ENCODE data around the gene KATNB1.

KATNB1 gene

DNA sequence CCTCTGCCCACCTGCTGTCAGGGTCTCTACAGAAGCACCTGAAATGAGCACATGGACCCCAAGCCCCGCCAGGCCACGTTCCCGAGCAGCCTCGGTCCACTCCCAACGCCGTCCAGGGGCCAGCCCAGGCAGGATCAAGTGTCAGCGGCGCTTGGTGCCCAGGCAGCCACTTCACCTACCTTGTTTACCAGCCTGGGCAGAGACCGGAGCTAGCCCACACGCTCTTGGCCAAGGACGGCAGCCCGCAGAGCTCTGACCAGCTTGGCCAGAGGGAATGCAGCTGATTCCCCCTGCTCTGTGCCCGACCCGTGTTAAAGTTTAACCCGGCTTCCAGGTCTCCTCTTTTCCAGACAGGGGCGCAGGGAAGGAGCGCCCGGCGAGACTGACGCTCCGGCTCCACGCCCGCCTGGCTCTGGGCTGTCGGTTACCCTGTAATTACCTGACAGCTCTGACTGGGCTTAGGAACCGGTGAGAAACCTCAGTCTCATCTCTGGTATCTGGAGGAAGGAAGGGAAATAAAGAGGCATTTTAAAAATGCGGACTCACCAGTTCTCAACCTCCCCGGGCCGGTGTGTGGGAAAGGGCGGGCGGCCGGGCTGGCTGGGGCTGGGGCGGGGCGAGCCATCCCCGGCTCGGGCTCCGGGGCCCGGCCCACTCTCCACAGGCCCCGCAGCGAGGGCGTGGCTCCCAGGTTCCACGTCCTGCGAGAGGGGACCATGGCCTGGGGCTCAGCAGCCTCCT, 62.1 kb downstream of the KATNB1 start:
- DNase-seq: no peak

DNA sequence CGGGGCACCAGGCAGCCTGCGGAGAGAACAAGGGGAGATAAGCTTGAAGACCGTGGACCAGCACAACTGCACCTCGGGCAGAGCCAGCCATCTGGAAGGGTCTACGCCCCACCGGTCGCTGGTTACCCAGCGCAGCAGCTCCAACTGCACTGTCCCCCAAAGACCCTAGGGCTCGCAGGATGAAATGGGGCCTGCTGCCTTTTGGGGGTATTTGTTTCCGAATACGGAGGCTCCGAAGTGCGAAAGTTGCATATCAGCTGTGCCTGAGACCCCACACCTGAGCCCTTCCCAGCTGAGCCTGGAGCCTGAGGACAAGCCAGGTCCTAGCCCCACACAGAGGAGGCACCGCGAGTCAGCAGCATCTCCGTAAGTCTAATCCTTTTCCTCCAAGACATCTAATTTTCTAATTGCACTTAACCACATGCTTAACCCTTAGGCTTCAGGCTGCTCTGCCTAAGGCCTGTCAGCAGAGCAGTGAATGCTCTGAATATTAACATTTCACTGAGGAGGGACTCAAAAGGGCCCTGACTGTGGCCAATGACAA, 62.8 kb downstream of the KATNB1 start:
- no peak for DNase-seq

DNA sequence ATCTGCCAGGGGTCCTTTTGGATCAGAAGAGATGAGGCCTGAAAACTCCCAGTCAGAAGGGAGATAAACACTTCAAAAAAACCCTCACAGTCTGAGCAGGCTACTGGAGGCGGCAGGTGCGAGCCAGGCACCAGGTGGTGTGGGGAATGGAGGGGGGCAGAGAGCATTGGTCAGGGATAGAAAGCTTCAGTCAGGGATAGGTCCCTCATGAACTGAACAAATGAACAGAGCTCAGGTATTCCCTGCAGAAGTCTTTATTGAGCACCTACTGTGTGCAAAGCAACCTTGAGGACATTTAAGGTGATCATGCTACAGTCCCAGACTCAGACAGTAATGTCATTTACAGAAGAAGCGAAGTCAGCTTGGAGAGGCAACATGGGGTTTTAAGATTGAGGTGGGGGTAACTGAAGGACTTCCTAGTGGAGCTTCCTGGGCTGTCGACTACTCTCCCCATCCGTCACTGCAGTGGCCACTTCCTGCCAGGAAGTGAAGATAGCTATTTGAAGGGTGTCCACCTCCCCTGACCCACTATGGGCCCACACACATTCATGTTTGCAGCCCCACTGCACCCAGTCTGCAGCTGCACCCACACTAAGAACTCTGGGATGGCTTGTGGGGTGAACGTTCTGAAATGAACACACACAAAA, 63.5 kb downstream of the KATNB1 start:
- DNase-seq: no peak

DNA sequence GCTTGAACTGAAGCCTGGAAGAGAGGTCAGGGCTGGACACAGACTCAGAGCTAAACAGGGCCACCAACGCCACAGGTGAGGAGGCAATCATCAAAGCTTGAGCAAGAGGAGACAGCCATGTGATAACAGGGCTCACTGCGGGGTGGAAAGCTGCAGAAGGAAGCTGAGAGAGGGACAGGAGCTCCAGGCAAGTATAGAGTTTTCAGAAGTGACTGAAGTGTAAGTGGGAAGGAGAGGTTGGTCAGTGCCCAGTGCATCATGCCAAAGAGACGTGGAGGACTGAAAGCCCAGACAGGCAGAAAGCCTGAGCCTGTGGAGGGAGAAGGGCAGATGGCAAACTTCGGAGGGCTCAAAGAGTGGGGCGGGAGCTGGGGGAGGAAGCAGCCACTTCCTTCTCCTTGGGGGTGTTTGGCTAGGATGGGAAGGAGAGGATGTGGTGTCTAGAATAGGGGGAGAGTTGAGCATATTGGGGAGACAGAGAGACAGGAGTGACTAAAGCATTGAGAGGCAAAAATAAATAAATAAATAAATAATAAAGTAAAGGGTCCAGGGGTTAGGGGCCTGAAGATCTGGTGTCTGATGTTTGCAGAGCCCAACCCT, 64.1 kb downstream of the KATNB1 start:
- peak in 1 of 2 donors; percentile 21 for DNase-seq

DNA sequence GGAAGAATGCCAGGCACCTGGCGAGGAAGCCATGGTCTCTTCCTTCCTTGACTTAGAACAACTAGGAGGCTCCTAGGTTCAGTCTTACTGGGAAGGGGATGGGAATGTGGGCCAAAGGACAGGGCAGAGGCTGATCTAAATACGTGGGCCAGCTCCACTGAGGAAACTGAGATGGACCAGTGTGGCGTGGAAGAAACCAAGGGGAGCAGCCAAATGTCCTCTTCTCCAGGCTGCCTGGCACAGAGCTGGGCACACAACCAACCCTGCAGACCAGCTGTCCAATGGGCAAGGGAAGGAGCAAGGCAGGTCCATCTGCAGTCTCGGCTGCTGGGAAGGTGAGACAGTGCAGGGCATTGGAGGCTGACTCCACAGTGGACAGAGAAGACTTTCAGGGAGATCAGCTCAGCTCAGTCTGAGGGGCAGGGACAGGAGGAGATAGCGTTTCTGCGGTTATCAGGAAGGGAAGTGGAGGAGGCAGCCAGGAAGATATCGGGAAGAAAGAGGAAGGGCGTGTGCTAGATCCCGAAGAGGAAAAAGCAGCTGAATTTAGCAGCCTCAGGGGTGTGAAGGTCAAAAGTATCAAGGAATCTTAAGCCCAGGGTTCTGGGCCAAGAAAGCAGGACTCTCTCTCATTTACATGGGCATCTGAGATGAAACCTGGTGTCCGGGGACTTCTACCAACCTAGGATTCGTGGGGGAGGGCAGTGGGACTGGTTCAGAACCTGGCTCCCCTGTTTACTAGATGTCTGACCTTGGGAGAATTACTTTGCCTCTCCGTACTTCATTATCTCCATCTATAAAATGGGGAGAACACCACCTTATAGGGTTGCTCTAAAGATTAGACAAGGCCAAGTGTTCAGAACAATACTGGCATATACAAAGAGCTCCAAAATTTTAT, 64.9 kb downstream of the KATNB1 start:
- DNase-seq: peak in 1 of 2 donors; percentile 21

DNA sequence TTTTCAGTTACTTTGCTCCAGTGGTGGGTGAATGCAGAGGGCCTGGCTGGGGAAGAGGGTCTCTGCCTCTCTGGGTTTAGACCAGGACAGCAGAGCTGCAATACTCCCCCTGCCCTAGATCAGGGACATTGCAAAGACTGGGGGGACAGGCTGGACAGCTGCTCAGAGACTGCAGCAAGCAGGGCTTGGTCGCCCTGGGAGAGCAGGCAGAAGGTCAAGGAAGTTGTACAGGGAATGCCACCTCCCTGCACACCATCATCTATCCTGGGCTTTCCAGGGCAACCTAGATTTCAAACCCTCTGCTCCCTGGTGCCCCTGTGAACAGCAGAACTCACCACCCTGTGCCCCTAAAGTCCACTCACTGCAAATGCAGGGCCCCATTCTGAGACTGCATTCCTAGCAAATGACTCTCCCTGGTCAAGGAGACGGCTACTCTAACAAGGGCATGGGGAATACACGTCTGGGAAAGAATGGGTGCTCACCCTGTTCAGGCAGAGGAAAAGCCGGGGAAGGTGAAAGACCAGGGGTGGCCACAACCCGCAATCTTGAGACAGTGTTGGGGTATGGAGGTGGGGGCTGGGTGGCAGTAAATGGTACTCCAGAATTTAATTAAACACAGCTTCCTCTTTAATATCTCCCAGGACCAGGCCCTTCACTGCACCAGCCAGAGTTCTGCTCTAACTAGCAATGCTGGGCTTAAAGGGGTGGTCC, 65.7 kb downstream of the KATNB1 start:
- no peak for DNase-seq

DNA sequence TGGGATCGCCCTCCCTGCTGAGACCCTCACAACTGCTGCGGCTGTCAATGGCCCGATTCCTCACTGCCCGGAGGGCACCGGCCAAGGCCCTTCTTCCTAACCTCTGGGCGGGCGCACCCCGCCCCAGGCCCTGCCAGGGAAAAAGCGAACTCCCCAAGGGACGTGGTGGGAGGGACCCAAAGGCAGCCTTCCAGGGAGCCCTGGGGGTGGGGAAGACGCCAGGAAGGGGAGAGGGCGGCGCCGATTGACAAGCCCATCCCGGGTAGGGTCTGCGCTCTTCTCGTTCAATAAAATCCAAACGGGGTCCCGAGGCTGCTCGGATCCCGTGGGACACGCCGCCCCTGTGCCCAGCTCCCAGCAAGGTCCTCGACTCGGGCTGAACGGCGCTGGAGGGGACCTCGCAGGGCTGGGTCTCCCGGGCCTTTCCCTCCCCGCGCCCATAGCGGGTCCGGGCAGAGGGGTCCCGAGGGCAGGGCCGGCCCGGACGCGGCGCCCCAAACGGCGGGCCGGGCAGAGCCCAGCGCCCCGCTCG, 66.3 kb downstream of the KATNB1 start:
- peak in 1 of 2 donors; percentile 18 for DNase-seq

DNA sequence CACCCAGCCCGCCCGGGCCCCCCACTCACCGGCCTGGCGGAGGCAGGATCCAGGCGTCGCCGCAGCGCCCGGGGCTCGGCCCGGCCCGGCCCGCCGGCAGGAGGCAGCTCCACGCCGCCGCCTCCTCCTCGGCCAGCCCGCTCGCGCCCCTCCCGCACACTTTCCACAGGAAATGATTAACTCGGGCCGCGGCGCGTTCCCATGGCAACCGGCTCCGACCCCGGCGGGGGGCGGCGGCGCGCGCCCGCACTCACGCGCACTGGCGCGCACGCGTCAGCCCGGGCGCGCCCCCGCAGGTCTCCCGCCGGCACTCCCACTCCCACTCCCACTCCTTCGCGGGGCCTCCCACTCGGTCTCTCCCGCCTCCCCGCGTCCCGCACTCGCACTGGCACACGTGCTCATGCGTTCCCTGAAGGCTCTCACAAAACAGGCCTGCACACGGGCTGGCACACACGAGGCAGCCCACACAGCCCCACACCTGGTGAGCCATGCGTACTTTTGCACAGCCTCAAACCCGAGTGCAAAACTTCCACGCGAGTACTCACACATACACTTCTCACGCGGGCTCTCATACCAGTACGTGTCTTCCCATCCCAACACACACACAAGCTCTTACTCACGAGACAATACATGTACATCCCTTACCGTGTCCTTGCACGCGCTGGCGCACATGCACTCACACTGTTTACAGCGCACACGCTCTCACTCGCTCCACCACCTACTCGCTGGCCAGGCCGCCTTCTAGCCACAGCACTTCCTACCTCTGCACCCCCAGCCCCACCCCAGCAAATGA, 67.0 kb downstream of the KATNB1 start, which contains the start of gene KIFC3:
KIFC3 (minus strand) TSS at position 151 of the 793 bp plus-strand sequence. CDS start 4,248 bp downstream, outside the sequence.
- peak; percentile 28 to 62 for DNase-seq

DNA sequence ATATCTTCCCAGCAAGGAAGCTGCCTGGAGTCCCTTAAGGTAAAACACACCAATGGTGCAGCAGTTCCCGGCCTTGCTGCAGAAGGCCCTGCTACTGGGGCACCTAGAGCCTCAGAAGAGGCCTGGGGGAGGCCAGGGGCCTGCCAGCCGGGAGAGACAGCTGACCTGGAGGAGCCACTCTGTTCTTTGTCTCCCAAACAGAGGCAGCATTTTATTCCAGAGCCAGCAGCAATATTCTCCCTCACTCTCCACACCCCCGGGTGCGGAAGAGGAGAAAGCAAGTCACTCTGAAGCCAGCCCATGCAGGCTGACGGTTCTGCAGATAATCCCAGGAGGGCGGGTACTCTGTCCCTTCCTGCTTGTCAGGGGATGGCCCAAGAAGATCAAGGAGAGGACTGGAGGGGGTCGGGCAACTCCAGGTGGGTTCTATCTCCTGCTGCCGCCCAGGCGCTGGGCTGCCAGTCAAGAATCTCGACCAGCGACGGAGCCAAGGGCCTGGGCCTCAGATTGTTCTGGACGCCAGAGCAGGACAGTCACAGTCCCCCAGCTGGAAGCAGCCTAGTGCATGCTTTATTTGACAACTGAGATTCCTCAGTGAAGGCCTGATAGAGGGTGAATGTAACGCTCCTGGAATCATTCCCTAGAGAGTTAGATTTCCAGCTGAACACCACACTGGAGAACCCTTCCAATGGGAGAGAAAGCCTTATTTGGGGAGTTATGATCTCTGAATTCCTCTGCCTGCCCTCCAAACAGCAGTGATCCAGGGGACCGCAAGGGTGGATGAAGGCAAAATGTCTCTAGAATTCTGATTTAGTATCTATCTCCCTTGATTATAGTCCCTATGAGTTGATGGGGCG, 67.8 kb downstream of the KATNB1 start:
- DNase-seq: no peak

DNA sequence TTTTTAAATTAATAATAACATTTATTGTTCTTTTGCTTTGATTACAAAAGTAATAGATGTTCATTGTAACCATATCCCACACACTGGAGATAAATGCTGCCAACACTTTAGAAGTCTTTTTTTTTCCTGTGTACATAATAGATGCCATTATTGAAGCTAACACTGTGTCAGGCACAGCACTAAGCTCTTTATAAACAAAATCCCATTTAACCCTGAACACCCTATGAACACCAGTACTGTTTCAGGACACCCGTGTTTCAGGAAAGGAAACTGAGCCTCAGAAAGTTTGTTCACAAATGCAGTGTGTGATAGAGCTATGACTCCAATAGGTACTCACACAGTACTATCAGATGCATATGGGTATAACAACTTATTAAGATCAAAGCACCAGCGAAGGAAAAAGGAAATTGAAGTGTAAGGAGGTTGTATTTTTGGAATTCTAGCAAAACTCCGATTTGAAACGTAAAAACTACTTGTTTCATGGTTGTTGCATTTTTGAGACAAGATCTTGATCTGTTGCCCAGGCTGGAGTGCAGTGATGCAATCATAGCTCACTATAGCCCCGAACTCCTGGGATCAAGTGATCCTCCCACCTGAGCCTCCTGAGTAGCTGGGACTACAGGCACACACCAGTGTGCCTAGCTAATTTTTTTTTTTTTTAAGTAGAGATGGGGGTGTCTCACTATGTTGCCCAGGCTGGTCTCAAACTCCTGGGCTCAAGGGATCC, 68.7 kb downstream of the KATNB1 start:
- DNase-seq: no peak

DNA sequence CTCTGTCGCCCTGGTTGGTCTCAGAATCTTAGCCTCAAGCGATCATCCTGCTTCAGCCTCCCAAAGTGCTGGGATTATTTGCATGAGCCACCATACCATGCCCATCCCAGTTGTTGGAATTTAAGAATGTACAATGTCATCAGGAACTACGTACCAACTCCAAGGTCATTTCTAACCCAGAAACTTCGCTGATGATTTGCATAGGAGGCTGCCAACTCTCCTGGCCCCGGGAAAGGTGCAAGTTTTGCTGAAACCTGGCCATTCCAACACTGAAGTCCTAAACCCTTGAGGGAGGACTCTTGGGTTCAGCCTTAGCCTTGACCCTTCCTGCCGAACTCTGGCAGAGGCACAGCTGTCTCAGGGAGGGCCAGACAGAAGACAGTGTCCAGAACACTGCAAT, 69.6 kb downstream of the KATNB1 start:
- no peak for DNase-seq

All from inflammatory macrophage treated with lipopolysaccharide for 1 hour (primary cell).